GM18526 (cell line): ENCODE data around the gene NFKBIL1.
A peak's percentile ranks its signal among the peaks of the same experiment; 100 is the strongest.

Source experiments
- POLR2A ChIP-seq: IDR thresholded peaks from 3 replicates; pipeline ENCODE4 v1.6.1; 2011; ENCODE audit not compliant: insufficient read length; ENCODE audit errors: extremely low read depth

Gene NFKBIL1

GRCh38 chr6:31532644-31533454 lies 14.6 kb upstream of the NFKBIL1 start:
- no peak for TF ChIP-seq POLR2A

GRCh38 chr6:31533455-31533841 lies 14.0 kb upstream of the NFKBIL1 start:
- no peak for TF ChIP-seq POLR2A

GRCh38 chr6:31534011-31534410 lies 13.4 kb upstream of the NFKBIL1 start:
- TF ChIP-seq POLR2A, result no peak

GRCh38 chr6:31534521-31535040 lies 12.8 kb upstream of the NFKBIL1 start:
- no peak for TF ChIP-seq POLR2A

GRCh38 chr6:31535538-31536324 lies 11.7 kb upstream of the NFKBIL1 start:
- TF ChIP-seq POLR2A, result no peak

GRCh38 chr6:31538805-31539400 lies 8.5 kb upstream of the NFKBIL1 start:
- TF ChIP-seq POLR2A, result no peak

GRCh38 chr6:31540640-31541039 lies 6.8 kb upstream of the NFKBIL1 start:
- no peak for TF ChIP-seq POLR2A

GRCh38 chr6:31541059-31541657 lies 6.2 kb upstream of the NFKBIL1 start:
- no peak for TF ChIP-seq POLR2A

- TF ChIP-seq POLR2A, result peak; percentile 89
Measured at GRCh38 chr6:31541658-31542521, 5.5 kb upstream of the NFKBIL1 start, which contains the start of gene DDX39B. Gene DDX39B, minus strand, starts transcription at chr6:31542003. Its CDS starts 1,471 bp downstream, at chr6:31540532.

- no peak for TF ChIP-seq POLR2A
Measured at GRCh38 chr6:31543639-31544038, 3.8 kb upstream of the NFKBIL1 start.

GRCh38 chr6:31544676-31545075 lies 2.7 kb upstream of the NFKBIL1 start:
- TF ChIP-seq POLR2A, result no peak

- TF ChIP-seq POLR2A, result no peak
Measured at GRCh38 chr6:31545291-31545690, 2.1 kb upstream of the NFKBIL1 start.

- no peak for TF ChIP-seq POLR2A
Measured at GRCh38 chr6:31546339-31546957, 960 bp upstream of the NFKBIL1 start, which contains the start of gene ATP6V1G2. Gene ATP6V1G2, minus strand, starts transcription at chr6:31546608. Its CDS starts 49 bp downstream, at chr6:31546559.
